Effector memory CD8-positive, alpha-beta T cell (primary cell): Measurements from ENCODE around the gene CST9L.
"Not testable (repeated sequence)": the region's sequence is repeated elsewhere in the genome, so short reads cannot be mapped to it uniquely, and the experiment has no call there.

Source experiments
- ATAC-seq: fragments of 150-1000 bp; cut with Tn5 transposase; replicated peaks from 2 replicates; pipeline ENCODE4 v1.10.0; 2021; ENCODE audit warnings: mild to moderate bottlenecking, moderate library complexity
- DNase-seq, 3 experiments: peaks; one replicate each; pipeline ENCODE4 v3.0.0; 2021
- H3K27ac Mint-ChIP-seq, 2 donors: one replicate each; pipeline ENCODE4 v1.8.0; 2022; ENCODE audit warnings: mild to moderate bottlenecking in 2 of 2, mixed read lengths in 2 of 2, moderate library complexity in 2 of 2
- H3K27me3 Mint-ChIP-seq, 2 donors: one replicate each; pipeline ENCODE4 v1.8.0; 2022; ENCODE audit warnings: mixed read lengths in 2 of 2
- H3K36me3 Mint-ChIP-seq: one replicate; pipeline ENCODE4 v1.8.0; 2022; ENCODE audit warnings: mild to moderate bottlenecking, moderate library complexity, mixed read lengths; ENCODE audit not compliant: insufficient read depth
- H3K4me1 Mint-ChIP-seq, 2 donors: one replicate each; pipeline ENCODE4 v1.8.0; 2022; ENCODE audit warnings: low read depth in 2 of 2, mixed read lengths in 2 of 2
- H3K4me3 Mint-ChIP-seq, 2 donors: one replicate each; pipeline ENCODE4 v1.8.0; 2022; ENCODE audit warnings: mild to moderate bottlenecking in 2 of 2, mixed read lengths in 2 of 2, moderate library complexity in 2 of 2
- H3K9me3 Mint-ChIP-seq, 2 donors: one replicate each; pipeline ENCODE4 v1.8.0; 2022; ENCODE audit warnings: mixed read lengths in 2 of 2

Gene CST9L

GRCh38 chr20:23582293-23582692 is 14.0 kb upstream of the CST9L start:
- ATAC-seq (no peak), DNase-seq (no peak)
- H3K27ac Mint-ChIP-seq, result no peak overlapping the region
- peaks cover 50 to 51% of the 10 kb centered on the region in 2 donors for H3K27me3 Mint-ChIP-seq
- H3K4me3 Mint-ChIP-seq, result no peak overlapping the region
- no peaks in the 10 kb centered on the region for H3K9me3 Mint-ChIP-seq
- no peaks in the 10 kb centered on the region for H3K4me1 Mint-ChIP-seq
- H3K36me3 Mint-ChIP-seq, result no peaks in the 10 kb centered on the region

DNA sequence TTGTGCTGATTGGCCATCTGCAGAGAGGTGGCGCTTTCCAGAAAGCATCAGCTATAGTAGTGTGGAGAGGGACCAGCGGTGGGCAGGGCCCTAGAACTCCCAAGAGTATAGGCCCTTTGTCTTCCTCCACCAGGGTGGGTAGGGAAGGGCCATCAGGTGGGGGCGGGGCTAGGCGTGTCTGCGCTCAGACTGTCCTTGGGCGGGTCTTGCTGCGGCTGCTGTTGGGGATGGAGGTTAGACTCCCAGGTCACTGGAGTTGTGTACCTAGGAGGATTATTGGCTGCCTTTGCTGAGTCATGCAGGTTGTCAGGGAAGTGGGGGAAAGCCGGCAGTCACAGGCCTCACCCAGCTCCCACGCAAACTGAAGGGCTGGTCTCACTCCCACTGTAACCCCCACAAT is 13.5 kb upstream of the CST9L start:
- peaks cover 49 to 50% of the 10 kb centered on the region in 2 donors for H3K27me3 Mint-ChIP-seq
- not testable (repeated sequence) for H3K4me3 Mint-ChIP-seq, H3K9me3 Mint-ChIP-seq, H3K36me3 Mint-ChIP-seq, ATAC-seq, H3K4me1 Mint-ChIP-seq, H3K27ac Mint-ChIP-seq, DNase-seq

DNA sequence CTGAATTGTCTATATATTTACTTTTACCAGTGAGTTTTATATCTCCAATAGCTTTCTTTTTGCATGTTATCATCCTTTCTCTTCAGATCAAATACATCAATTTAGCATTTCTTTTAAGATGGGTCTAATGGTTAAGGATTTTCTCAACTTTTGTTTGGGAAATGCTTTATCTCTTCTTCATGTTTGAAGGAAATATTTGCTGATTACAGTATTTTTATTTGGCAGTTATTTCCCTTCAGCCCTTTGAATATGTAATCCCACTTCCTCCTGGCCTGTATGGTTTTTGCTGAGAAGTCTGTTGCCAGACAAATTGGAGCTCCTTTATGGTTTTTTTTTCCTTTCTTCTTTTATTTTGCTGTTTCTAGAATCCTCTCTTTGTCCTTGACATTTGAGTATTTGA is 6.7 kb upstream of the CST9L start:
- DNase-seq (no peak), ATAC-seq (no peak)
- Mint-ChIP-seq H3K27ac (no peak overlapping the region), H3K4me1 (no peaks in the 10 kb centered on the region), H3K36me3 (no peaks in the 10 kb centered on the region), H3K27me3 (no peaks in the 10 kb centered on the region), H3K4me3 (no peak overlapping the region), H3K9me3 (no peaks in the 10 kb centered on the region)

DNA sequence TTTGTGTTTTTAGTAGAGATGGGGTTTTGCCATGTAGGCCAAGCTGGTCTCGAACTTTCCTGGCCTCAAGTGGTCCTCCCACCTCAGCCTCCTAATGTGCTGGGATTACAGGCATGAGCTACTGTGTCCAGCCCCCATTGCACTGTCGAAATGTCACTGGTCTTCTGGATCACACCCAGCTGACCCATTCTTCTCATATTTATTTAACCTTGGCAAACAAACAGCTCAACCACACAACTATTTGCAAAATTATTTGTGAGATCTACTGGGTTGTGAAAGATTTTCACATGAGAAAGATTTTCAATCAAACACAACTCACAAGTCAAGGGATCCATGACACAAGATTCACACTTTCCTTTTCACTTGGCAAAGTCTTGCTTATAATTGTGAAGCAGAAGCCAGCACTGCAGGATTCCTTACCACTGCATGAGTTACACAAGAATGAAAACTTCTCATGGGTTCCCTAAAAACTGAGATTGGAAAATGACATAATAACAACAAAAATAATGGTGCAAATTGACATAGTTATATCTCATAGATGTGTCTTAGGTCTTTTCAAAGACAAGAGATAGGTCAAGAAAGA is 2.0 kb upstream of the CST9L start:
- Mint-ChIP-seq H3K36me3 (peaks cover 2% of the 10 kb centered on the region), H3K27ac (no peak overlapping the region), H3K4me1 (no peaks in the 10 kb centered on the region), H3K4me3 (no peak overlapping the region), H3K9me3 (no peaks in the 10 kb centered on the region), H3K27me3 (peaks cover 0 to 18% of the 10 kb centered on the region in 2 donors)
- ATAC-seq, result no peak
- no peak for DNase-seq

DNA sequence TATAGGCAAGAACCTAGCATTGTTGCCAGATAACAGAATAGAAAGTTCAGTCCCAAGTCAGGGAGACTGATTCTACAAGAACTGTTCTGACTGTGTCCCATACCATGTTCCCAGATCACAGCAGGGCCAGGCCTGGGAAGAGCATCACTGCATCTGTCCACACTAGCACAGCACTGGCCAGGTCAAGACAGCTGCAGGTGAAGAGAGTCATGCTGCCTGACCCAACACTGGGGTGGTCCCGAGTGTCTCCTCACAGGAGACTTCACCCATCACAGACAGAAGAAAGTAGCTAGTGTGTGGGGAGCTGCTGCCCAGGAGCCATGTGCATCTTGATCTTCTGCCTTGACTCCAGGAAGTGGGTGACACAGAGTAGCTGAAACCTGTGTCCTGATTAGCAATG is 1.3 kb upstream of the CST9L start:
- ATAC-seq (no peak), DNase-seq (no peak)
- no peak overlapping the region for H3K4me3 Mint-ChIP-seq
- H3K27me3 Mint-ChIP-seq, result peaks cover 0 to 25% of the 10 kb centered on the region in 2 donors
- H3K9me3 Mint-ChIP-seq, result no peaks in the 10 kb centered on the region
- peaks cover 2% of the 10 kb centered on the region for H3K36me3 Mint-ChIP-seq
- no peaks in the 10 kb centered on the region for H3K4me1 Mint-ChIP-seq
- H3K27ac Mint-ChIP-seq, result no peak overlapping the region

- Mint-ChIP-seq H3K27me3 (peaks cover 0 to 30% of the 10 kb centered on the region in 2 donors), H3K4me1 (no peaks in the 10 kb centered on the region), H3K36me3 (peaks cover 2% of the 10 kb centered on the region), H3K27ac (no peak overlapping the region), H3K4me3 (no peak overlapping the region), H3K9me3 (no peaks in the 10 kb centered on the region)
- no peak for ATAC-seq
- no peak for DNase-seq
Measured at GRCh38 chr20:23568971-23569330, 667 bp upstream of the CST9L start.

DNA sequence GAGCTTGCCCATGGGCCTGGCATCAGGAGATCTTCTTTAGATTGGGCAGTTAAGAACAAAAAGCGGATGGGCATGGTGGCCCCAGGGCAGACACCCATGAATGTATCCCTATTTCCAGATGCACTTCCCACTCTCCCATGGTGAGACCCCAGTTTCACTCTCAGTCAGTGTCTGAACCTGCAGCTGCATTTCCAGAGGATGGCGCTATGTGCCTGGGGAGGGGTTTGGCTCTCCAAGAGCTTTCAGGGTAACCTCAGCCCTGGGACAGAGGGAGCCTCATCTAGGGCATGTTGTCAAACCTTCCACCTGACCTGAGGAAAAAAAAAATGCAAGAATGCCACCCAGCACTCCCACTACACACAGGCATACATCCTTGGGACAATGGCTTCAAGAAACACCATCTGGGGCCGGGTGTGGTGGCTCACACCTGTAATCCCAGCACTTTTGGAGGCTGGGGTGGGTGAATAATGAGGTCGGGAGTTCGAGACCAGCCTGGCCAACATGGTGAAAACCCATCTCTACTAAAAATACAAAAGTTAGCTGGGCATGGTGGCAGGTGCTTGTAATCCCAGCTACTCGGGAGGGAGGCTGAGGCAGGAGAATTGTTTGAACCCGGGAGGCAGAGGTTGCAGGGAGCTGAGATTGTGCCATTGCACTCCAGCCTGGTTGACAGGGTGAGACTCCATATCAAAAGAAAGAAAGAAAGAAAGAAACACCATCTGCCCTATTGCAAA is 1.9 kb downstream of the CST9L start:
- Mint-ChIP-seq H3K27ac (peak overlapping the region in 1 of 2 donors; percentile 63), H3K27me3 (peaks cover 0 to 30% of the 10 kb centered on the region in 2 donors), H3K4me1 (no peaks in the 10 kb centered on the region), H3K36me3 (peaks cover 2% of the 10 kb centered on the region), H3K9me3 (peaks cover 0 to 13% of the 10 kb centered on the region in 2 donors), H3K4me3 (no peak overlapping the region)
- no peak for ATAC-seq
- no peak for DNase-seq

GRCh38 chr20:23565503-23566045 is 2.7 kb downstream of the CST9L start:
- Mint-ChIP-seq H3K4me1 (no peaks in the 10 kb centered on the region), H3K36me3 (peaks cover 2% of the 10 kb centered on the region), H3K27ac (no peak overlapping the region), H3K9me3 (peaks cover 0 to 13% of the 10 kb centered on the region in 2 donors), H3K27me3 (peaks cover 0 to 30% of the 10 kb centered on the region in 2 donors), H3K4me3 (no peak overlapping the region)
- DNase-seq (no peak), ATAC-seq (no peak)

DNA sequence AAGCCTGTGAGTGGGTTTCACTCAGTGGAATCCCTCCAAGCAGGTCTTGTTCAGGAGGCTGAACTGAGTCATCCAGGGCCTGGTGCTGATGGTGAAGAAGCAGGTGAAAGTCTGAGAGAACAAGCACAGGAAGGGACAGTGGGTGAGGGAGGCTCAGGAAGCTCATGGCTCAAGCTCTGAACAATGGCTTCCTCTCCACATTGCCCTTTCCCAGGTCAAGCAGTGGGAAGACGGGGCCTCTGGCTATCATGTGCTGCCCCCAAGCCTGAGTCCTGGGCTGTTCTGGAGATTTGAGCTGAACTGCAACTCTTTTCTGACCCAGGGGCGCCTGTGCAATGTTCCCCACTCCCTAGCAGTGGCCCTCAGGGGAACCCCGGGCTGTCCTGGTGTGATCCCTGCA is 3.4 kb downstream of the CST9L start:
- Mint-ChIP-seq H3K4me3 (no peak overlapping the region), H3K36me3 (peaks cover 2% of the 10 kb centered on the region), H3K4me1 (no peaks in the 10 kb centered on the region), H3K27ac (no peak overlapping the region), H3K9me3 (peaks cover 0 to 13% of the 10 kb centered on the region in 2 donors), H3K27me3 (peaks cover 5 to 30% of the 10 kb centered on the region in 2 donors)
- DNase-seq, result no peak
- no peak for ATAC-seq

- Mint-ChIP-seq H3K27ac (no peak overlapping the region), H3K4me3 (no peak overlapping the region), H3K9me3 (peaks cover 2 to 13% of the 10 kb centered on the region in 2 donors), H3K4me1 (no peaks in the 10 kb centered on the region), H3K27me3 (peaks cover 5 to 34% of the 10 kb centered on the region in 2 donors), H3K36me3 (no peaks in the 10 kb centered on the region)
- DNase-seq (no peak), ATAC-seq (no peak)
Measured at GRCh38 chr20:23562721-23563342, 5.5 kb downstream of the CST9L start.

DNA sequence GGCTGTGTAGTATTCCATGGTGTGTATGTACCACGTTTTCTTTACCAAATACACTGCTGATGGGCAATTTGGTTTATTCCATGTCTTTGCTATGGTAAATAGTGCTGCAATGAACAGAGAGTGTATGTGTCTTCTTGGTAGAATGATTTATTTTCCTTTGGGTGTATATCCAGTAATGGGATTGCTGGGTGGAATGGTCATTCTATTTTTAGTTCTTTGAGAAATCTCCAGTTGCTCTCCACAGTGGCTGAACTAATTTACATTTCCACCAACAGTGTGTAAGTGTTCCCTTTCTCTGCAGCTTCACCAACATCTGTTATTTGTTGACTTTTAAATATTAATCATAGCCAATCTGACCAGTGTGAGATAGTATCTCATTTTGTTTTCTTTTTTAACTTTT is 13.9 kb downstream of the CST9L start:
- H3K27me3 Mint-ChIP-seq, result peaks cover 6 to 23% of the 10 kb centered on the region in 2 donors
- no peaks in the 10 kb centered on the region for H3K4me1 Mint-ChIP-seq
- no peak for DNase-seq
- H3K27ac Mint-ChIP-seq, result no peak overlapping the region
- H3K4me3 Mint-ChIP-seq, result no peak overlapping the region
- peaks cover 0 to 5% of the 10 kb centered on the region in 2 donors for H3K9me3 Mint-ChIP-seq
- no peak for ATAC-seq
- H3K36me3 Mint-ChIP-seq, result no peaks in the 10 kb centered on the region

- H3K36me3 Mint-ChIP-seq, result no peaks in the 10 kb centered on the region
- H3K4me3 Mint-ChIP-seq, result no peak overlapping the region
- DNase-seq, result no peak
- H3K9me3 Mint-ChIP-seq, result no peaks in the 10 kb centered on the region
- peaks cover 10 to 23% of the 10 kb centered on the region in 2 donors for H3K27me3 Mint-ChIP-seq
- H3K4me1 Mint-ChIP-seq, result no peaks in the 10 kb centered on the region
- H3K27ac Mint-ChIP-seq, result no peak overlapping the region
- no peak for ATAC-seq
Measured at GRCh38 chr20:23551786-23552185, 16.5 kb downstream of the CST9L start.

DNA sequence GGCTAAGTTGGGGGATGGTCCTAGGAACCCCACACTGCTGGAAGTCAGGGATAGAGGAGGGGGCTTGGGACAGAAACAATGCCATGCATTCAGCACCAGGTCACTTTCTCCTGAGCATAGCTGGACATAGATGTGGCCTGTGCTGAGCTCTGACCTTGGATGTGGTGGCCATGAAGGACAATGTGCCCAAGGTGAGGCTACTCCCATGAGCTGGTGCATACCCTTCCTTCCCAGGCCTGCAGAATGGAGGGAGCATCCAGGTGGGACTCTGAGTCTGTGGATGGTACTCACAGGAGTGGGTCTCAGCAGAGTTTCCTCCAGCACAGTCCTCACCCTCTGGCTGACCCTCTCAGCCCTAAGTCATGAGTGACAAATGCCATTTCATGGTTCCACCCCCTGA is 16.9 kb downstream of the CST9L start:
- DNase-seq (no peak), ATAC-seq (no peak)
- Mint-ChIP-seq H3K27me3 (peaks cover 10 to 27% of the 10 kb centered on the region in 2 donors), H3K9me3 (no peaks in the 10 kb centered on the region), H3K4me1 (no peaks in the 10 kb centered on the region), H3K36me3 (no peaks in the 10 kb centered on the region), H3K4me3 (no peak overlapping the region), H3K27ac (no peak overlapping the region)

GRCh38 chr20:23550227-23550626 is 18.1 kb downstream of the CST9L start:
- H3K9me3 Mint-ChIP-seq, result no peaks in the 10 kb centered on the region
- H3K27ac Mint-ChIP-seq, result no peak overlapping the region
- peaks cover 10 to 30% of the 10 kb centered on the region in 2 donors for H3K27me3 Mint-ChIP-seq
- DNase-seq (no peak), ATAC-seq (no peak)
- H3K4me3 Mint-ChIP-seq, result no peak overlapping the region
- H3K4me1 Mint-ChIP-seq, result no peaks in the 10 kb centered on the region
- H3K36me3 Mint-ChIP-seq, result no peaks in the 10 kb centered on the region
